Thyroid gland (tissue), 4 donors: ENCODE measurements around the gene CFAP20DC. TPM values are rescaled to one million over a fixed set of nuclear protein-coding genes. Genes with fewer than 3 reads are reported as not detected.
"Not testable (repeated sequence)": the region's sequence is repeated elsewhere in the genome, so short reads cannot be mapped to it uniquely, and the experiment has no call there.

Source experiments
- DNase-seq, 2 donors: peaks; one replicate each; pipeline ENCODE4 v3.0.0-alpha.2; 2019
- H3K27ac ChIP-seq, 3 donors: fragments of 200-600 bp; sonication (generic); 1 replicate in 2 of 3; 2 replicates in 1 of 3; pipeline ENCODE4 v1.5.1; 2016 to 2019; ENCODE audit warnings: mild to moderate bottlenecking in 1 of 3, moderate library complexity in 1 of 3
- H3K27me3 ChIP-seq: fragments of 200-600 bp; sonication (generic); one replicate; pipeline ENCODE4 v1.5.1; 2019
- H3K36me3 ChIP-seq, 2 donors: fragments of 200-600 bp; sonication (generic); one replicate each; pipeline ENCODE4 v1.5.1; 2016 to 2019
- H3K4me1 ChIP-seq, 2 donors: fragments of 200-600 bp; sonication (generic); one replicate each; pipeline ENCODE4 v1.5.1; 2017 to 2019
- H3K4me3 ChIP-seq, 3 donors: fragments of 200-600 bp; sonication (generic); replicated peaks in 1 of 3; 1 replicate in 2 of 3; 2 replicates in 1 of 3; pipeline ENCODE4 v1.5.1; 2016; ENCODE audit warnings: mild to moderate bottlenecking in 1 of 3
- H3K9me3 ChIP-seq: fragments of 200-600 bp; sonication (generic); one replicate; pipeline ENCODE4 v1.5.1; 2017
- CTCF ChIP-seq, 6 experiments: fragments of 200-600 bp in 3 of 6; fragments of 450-650 bp in 3 of 6; sonication (generic) in 3 of 6; IDR thresholded peaks; one replicate each; pipeline ENCODE4 v1.5.1; 2016 to 2019; ENCODE audit warnings: antibody characterized with exemption in 6 of 6, mild to moderate bottlenecking in 2 of 6, inconsistent platforms in 1 of 6, moderate library complexity in 1 of 6
- POLR2A ChIP-seq, 2 donors: fragments of 450-650 bp; IDR thresholded peaks; one replicate each; pipeline ENCODE4 v1.6.1; 2017; ENCODE audit warnings: antibody characterized with exemption in 2 of 2, mild to moderate bottlenecking in 2 of 2, moderate library complexity in 1 of 2
- WGBS, 2 donors: methylation state at CpG; one replicate each; pipeline ENCODE4 v1.1.5; 2017; 5-methylcytosine and 5-hydroxymethylcytosine counted together
- intact Hi-C: fragments of 100-400 bp; cut with DNase I; formaldehyde crosslinking; loops from one replicate; pipeline ENCODE4 v1.15.1; 2023
- total RNA-seq, 4 donors: library from RNA; depleted of rRNA; stranded (reverse); fragments of >200 nt; gene quantifications; one replicate each; pipeline ENCODE4 v1.2.3, GENCODE V29; 2016

Gene CFAP20DC
- total RNA-seq, 4 donors from 2014 or later, result 0.20 to 0.92 (median 0.60) TPM

GRCh38 chr3:59064276-59064675, 14.5 kb upstream of the CFAP20DC start:
- no peak overlapping the region for H3K27ac ChIP-seq
- DNase-seq, result no peak
- H3K4me3 ChIP-seq, result no peak overlapping the region
- 63 to 81% methylated on average over 2 of the region's 2 CpGs for WGBS, 2 donors
- H3K27me3 ChIP-seq, result no peaks in the 10 kb centered on the region
- intact Hi-C loops, result no loop called here
- H3K36me3 ChIP-seq, result no peaks in the 10 kb centered on the region
- H3K9me3 ChIP-seq, result no peaks in the 10 kb centered on the region
- no peaks in the 10 kb centered on the region for H3K4me1 ChIP-seq
- TF ChIP-seq POLR2A (IDR thresholded peaks at IDR 0.05), result no peak
- no peak for TF ChIP-seq CTCF (IDR thresholded peaks at IDR 0.05)

- Histone ChIP-seq H3K27me3 (no peaks in the 10 kb centered on the region), H3K27ac (no peak overlapping the region), H3K4me3 (no peak overlapping the region), H3K4me1 (no peaks in the 10 kb centered on the region), H3K9me3 (no peaks in the 10 kb centered on the region), H3K36me3 (no peaks in the 10 kb centered on the region)
- no peak for DNase-seq
- intact Hi-C loops, result no loop called here
- WGBS, 2 donors, result 85% methylated on average over 2 of the region's 2 CpGs
- TF ChIP-seq POLR2A (IDR thresholded peaks at IDR 0.05) (no peak), CTCF (IDR thresholded peaks at IDR 0.05) (no peak)
These were observed 6.9 kb upstream of the CFAP20DC start for GRCh38 chr3:59056706-59057105.

GRCh38 chr3:59052803-59053411, 3.1 kb upstream of the CFAP20DC start:
- no peak for TF ChIP-seq POLR2A (IDR thresholded peaks at IDR 0.05)
- TF ChIP-seq CTCF (IDR thresholded peaks at IDR 0.05), result peak in 5 of 6 experiments; percentile 28 to 53 (median 46)
- 75 to 82% methylated on average over 2 of the region's 2 CpGs for WGBS, 2 donors
- intact Hi-C loops, result loop anchor here (5.0 kb wide), 1 partner anchor 411 kb away; no protein-coding TSS in a partner anchor

GRCh38 chr3:59050811-59051414, 1.1 kb upstream of the CFAP20DC start:
- H3K9me3 ChIP-seq, H3K27ac ChIP-seq, H3K27me3 ChIP-seq, H3K36me3 ChIP-seq, DNase-seq, H3K4me1 ChIP-seq, H3K4me3 ChIP-seq: not testable (repeated sequence)
- intact Hi-C loops, result loop anchor here (5.0 kb wide), 1 partner anchor 409 kb away; no protein-coding TSS in a partner anchor
- WGBS, 2 donors, result 83 to 100% methylated on average over 1 to 12 of the region's 36 CpGs

More at GRCh38 chr3:59052803-59053411, 3.1 kb upstream of the CFAP20DC start:
- Histone ChIP-seq H3K27ac (no peak overlapping the region), H3K4me3 (no peak overlapping the region), H3K36me3 (no peaks in the 10 kb centered on the region), H3K27me3 (no peaks in the 10 kb centered on the region), H3K4me1 (peaks cover 0 to 4% of the 10 kb centered on the region in 2 donors), H3K9me3 (no peaks in the 10 kb centered on the region)
- no peak for DNase-seq

- Histone ChIP-seq H3K27ac (no peak overlapping the region), H3K27me3 (no peaks in the 10 kb centered on the region), H3K36me3 (no peaks in the 10 kb centered on the region), H3K4me1 (peaks cover 0 to 4% of the 10 kb centered on the region in 2 donors), H3K4me3 (no peak overlapping the region), H3K9me3 (no peaks in the 10 kb centered on the region)
- TF ChIP-seq CTCF (IDR thresholded peaks at IDR 0.05), result no peak
- no peak for TF ChIP-seq POLR2A (IDR thresholded peaks at IDR 0.05)
- DNase-seq, result no peak
- intact Hi-C loops, result no loop called here
- WGBS, 2 donors, result 91 to 92% methylated on average over 2 of the region's 2 CpGs
These were observed 3.0 kb downstream of the CFAP20DC start for GRCh38 chr3:59046839-59047238.
